ENCODE measurements around the gene LYSMD4.

Gene LYSMD4

GRCh38 chr15:99683000-99683670 lies 50.1 kb downstream of the LYSMD4 start:
- Histone ChIP-seq H3K36me3 (ENCODE audit: insufficient read depth, low read length) (peaks cover 85% of the 10 kb centered on the region), H4K20me1 (ENCODE audit: insufficient read depth, low read length) (no peaks in the 10 kb centered on the region), H3K9me2 (ENCODE audit: low read depth, low read length) (no peaks in the 10 kb centered on the region), H3K4me1 (ENCODE audit: insufficient read depth, low read length, severe bottlenecking) (no peaks in the 10 kb centered on the region), H2AFZ (ENCODE audit: low read length) (no peak overlapping the region), H3K9me3 (ENCODE audit: low read length) (peaks cover 12% of the 10 kb centered on the region; the same call in 1 of the 2 replicates), H3K27me3 (ENCODE audit: insufficient read depth, low read length) (no peaks in the 10 kb centered on the region), H3K4me3 (ENCODE audit: low read depth, low read length, poor library complexity, severe bottlenecking) (no peak overlapping the region), H3F3A (ENCODE audit: insufficient read depth, low read length) (0 out of 2 replicates have a peak, but pooled peaks cover 3% of the 10 kb centered on the region), H3K27ac (ENCODE audit: low read depth, low read length, poor library complexity, severe bottlenecking) (no peak overlapping the region), H3K9ac (ENCODE audit: low read length) (no peak overlapping the region), H3K4me2 (ENCODE audit: low read length) (no peak overlapping the region), H3K79me2 (ENCODE audit: insufficient read depth, low read length) (no peaks in the 10 kb centered on the region)
- TF ChIP-seq EZH2 (IDR thresholded peaks at IDR 0.05; ENCODE audit: borderline replicate concordance, low read length): no peak
- TF ChIP-seq CTCF (IDR thresholded peaks at IDR 0.05; ENCODE audit: low read length): no peak

GRCh38 chr15:99682455-99682854 lies 50.8 kb downstream of the LYSMD4 start:
- Histone ChIP-seq H3F3A (ENCODE audit: insufficient read depth, low read length) (0 out of 2 replicates have a peak, but pooled peaks cover 3% of the 10 kb centered on the region), H3K4me2 (ENCODE audit: low read length) (no peak overlapping the region), H3K36me3 (ENCODE audit: insufficient read depth, low read length) (peaks cover 85% of the 10 kb centered on the region), H3K9me2 (ENCODE audit: low read depth, low read length) (no peaks in the 10 kb centered on the region), H3K4me1 (ENCODE audit: insufficient read depth, low read length, severe bottlenecking) (no peaks in the 10 kb centered on the region), H3K27me3 (ENCODE audit: insufficient read depth, low read length) (no peaks in the 10 kb centered on the region), H3K4me3 (ENCODE audit: low read depth, low read length, poor library complexity, severe bottlenecking) (no peak overlapping the region), H3K9ac (ENCODE audit: low read length) (no peak overlapping the region), H3K79me2 (ENCODE audit: insufficient read depth, low read length) (no peaks in the 10 kb centered on the region), H3K9me3 (ENCODE audit: low read length) (peaks cover 12% of the 10 kb centered on the region; the same call in 1 of the 2 replicates), H4K20me1 (ENCODE audit: insufficient read depth, low read length) (no peaks in the 10 kb centered on the region), H3K27ac (ENCODE audit: low read depth, low read length, poor library complexity, severe bottlenecking) (no peak overlapping the region), H2AFZ (ENCODE audit: low read length) (no peak overlapping the region)
- TF ChIP-seq EZH2 (IDR thresholded peaks at IDR 0.05; ENCODE audit: borderline replicate concordance, low read length) (no peak), CTCF (IDR thresholded peaks at IDR 0.05; ENCODE audit: low read length) (no peak)

GRCh38 chr15:99681990-99682389 lies 51.2 kb downstream of the LYSMD4 start:
- Histone ChIP-seq H3K9ac (ENCODE audit: low read length) (no peak overlapping the region), H3K79me2 (ENCODE audit: insufficient read depth, low read length) (no peaks in the 10 kb centered on the region), H3K4me2 (ENCODE audit: low read length) (no peak overlapping the region), H3K27me3 (ENCODE audit: insufficient read depth, low read length) (no peaks in the 10 kb centered on the region), H3K27ac (ENCODE audit: low read depth, low read length, poor library complexity, severe bottlenecking) (no peak overlapping the region), H2AFZ (ENCODE audit: low read length) (no peak overlapping the region), H3K4me1 (ENCODE audit: insufficient read depth, low read length, severe bottlenecking) (no peaks in the 10 kb centered on the region), H4K20me1 (ENCODE audit: insufficient read depth, low read length) (no peaks in the 10 kb centered on the region), H3F3A (ENCODE audit: insufficient read depth, low read length) (0 out of 2 replicates have a peak, but pooled peaks cover 3% of the 10 kb centered on the region), H3K9me2 (ENCODE audit: low read depth, low read length) (no peaks in the 10 kb centered on the region), H3K9me3 (ENCODE audit: low read length) (peaks cover 12% of the 10 kb centered on the region; the same call in 1 of the 2 replicates), H3K4me3 (ENCODE audit: low read depth, low read length, poor library complexity, severe bottlenecking) (no peak overlapping the region), H3K36me3 (ENCODE audit: insufficient read depth, low read length) (peaks cover 85% of the 10 kb centered on the region)
- TF ChIP-seq EZH2 (IDR thresholded peaks at IDR 0.05; ENCODE audit: borderline replicate concordance, low read length) (no peak), CTCF (IDR thresholded peaks at IDR 0.05; ENCODE audit: low read length) (no peak)

All from OCI-LY1 (cell line).